ENCODE measurements around the gene CELSR1.

The CELSR1 gene

DNA sequence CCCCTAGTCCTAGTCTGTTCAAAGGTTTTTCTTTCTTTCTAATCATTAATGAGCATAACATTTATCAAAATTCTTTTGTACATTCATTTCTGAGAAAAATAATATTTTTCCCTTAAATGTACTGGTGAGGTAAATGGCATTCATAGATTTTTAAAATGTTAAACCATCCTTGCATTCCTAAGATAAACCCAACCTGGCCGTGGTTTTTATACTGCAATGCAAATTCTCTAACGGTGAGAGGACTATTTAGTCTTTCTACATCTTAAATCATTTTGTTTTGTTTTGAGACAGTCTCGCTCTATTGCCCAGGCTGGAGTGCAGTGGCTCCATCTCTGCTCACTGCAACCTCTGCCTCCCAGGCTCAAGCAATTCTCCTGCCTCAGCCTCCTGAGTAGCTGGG is 161.3 kb downstream of the CELSR1 start:
- DNase-seq (ENCODE audit: low spot score), result no peak

DNA sequence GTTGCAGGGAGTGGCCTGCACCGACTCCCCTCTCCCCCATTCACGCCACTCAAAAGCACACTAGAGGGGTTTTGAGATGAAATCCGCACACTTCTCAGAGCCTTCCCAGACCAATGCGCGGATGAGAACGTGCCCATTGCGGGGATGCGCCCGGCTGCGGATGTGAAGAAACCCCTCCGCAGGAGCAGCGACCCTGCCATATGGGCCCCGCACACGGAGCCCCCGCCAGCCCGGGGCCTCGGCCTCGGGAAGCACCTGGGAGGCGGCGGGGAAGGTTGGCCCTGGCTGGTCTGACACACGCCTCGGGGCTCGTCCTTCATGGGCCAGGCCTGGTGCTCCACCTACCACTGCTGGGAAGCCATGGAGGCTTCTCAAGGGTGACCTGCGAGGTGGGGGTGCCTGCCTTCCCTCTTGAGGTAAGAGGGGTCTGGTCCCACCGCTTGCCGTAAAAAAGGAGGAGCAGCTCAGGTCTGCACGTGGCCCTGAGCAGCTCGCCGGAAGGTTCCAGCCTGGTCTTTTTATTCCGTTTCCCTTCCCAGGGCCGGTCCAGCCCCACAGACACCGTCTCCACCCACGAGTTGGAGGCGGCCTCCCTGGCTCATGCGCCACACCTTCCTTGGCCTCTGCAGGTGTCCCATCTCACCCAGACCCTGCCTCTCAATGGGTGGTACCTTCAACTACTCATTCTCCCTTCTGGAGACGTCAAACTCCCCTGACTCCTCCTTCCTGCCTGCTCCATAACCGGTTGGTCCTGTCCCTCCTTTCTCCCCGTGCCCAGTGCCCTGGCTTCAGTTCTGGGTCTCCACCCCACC is 162.6 kb downstream of the CELSR1 start:
- no peak for DNase-seq (ENCODE audit: low spot score)

GRCh38 chr22:46373921-46374662 is 163.3 kb downstream of the CELSR1 start:
- no peak for DNase-seq (ENCODE audit: low spot score)

DNA sequence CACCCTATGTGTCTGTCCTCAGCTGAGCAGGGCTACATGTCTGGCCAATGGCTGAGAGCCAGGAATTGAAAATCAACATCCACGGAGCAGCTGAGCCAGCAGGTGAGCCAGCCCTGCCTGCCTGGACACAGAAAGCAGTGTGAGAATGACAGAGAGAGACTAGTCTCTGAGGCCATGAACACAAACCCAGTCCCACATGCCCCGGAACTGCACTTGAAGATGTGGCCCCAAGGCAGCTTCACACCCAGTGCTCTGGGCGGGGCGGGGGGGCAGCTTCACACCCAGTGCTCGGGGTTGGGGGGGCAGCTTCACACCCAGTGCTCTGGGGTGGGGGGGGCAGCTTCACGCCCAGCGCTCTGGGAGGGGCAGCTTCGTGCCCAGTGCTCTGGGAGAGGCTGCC is 164.3 kb downstream of the CELSR1 start:
- DNase-seq (ENCODE audit: low spot score), result no peak

- no peak for DNase-seq (ENCODE audit: low spot score)
These were observed 164.7 kb downstream of the CELSR1 start for GRCh38 chr22:46372686-46373085.

DNA sequence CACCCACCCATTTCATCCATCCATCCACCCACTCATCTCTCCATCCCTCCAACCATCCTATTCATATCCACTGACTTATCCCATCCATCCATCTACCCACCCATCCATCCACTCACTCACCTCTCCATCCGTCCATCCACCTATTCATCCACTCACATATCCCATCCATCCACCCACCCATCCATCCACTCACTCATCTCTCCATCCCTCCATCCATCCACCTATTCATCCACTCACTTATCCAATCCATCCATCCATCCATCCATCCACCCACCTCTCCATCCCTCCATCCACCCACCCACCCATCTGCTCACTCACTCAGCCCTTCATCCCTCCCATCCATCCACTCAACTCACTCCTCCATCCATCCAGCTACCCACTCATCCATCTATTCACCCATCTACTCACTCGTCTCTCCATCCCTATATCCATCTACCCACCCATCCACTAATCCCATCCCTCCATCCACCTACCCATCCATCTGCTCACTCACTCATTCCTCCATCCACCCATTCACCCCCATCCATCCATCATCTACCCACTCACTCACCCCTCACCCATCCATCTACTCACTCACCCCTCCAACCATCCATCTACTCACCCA is 165.7 kb downstream of the CELSR1 start:
- DNase-seq (ENCODE audit: low spot score), result no peak

- DNase-seq (ENCODE audit: low spot score), result peak; percentile 64
These were observed 166.7 kb downstream of the CELSR1 start for GRCh38 chr22:46370584-46371291.

- no peak for DNase-seq (ENCODE audit: low spot score)
These were observed 167.5 kb downstream of the CELSR1 start for GRCh38 chr22:46369716-46370583.

GRCh38 chr22:46368871-46369715 is 168.3 kb downstream of the CELSR1 start:
- DNase-seq (ENCODE audit: low spot score), result no peak

- DNase-seq (ENCODE audit: low spot score), result no peak
These were observed 169.0 kb downstream of the CELSR1 start for GRCh38 chr22:46368422-46368821.

GRCh38 chr22:46367707-46368191 is 169.7 kb downstream of the CELSR1 start:
- peak; percentile 98 for DNase-seq (ENCODE audit: low spot score)

GRCh38 chr22:46366801-46367706 is 170.4 kb downstream of the CELSR1 start:
- DNase-seq (ENCODE audit: low spot score), result no peak

DNA sequence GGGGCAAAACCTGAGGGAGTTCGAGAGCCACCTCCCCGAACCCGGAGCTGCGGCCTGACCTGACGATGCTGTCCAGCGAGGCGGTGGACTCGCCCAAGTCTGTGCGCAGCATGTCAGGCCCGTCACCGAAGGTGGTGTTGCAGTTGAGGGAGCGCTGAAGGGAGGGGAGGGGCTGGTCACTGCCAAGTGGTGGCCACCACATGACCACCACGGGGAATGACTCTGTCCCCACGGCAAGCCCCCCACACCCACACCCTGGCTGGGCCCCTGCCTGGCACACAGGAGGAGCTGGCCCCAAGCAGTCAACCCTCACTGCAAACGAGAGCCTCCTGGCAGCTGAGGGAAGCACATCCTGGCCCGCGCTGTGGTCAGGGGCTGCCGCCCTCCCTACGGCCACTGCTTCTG is 171.1 kb downstream of the CELSR1 start:
- DNase-seq (ENCODE audit: low spot score), result no peak

- no peak for DNase-seq (ENCODE audit: low spot score)
These were observed 172.2 kb downstream of the CELSR1 start for GRCh38 chr22:46365166-46365624.

DNA sequence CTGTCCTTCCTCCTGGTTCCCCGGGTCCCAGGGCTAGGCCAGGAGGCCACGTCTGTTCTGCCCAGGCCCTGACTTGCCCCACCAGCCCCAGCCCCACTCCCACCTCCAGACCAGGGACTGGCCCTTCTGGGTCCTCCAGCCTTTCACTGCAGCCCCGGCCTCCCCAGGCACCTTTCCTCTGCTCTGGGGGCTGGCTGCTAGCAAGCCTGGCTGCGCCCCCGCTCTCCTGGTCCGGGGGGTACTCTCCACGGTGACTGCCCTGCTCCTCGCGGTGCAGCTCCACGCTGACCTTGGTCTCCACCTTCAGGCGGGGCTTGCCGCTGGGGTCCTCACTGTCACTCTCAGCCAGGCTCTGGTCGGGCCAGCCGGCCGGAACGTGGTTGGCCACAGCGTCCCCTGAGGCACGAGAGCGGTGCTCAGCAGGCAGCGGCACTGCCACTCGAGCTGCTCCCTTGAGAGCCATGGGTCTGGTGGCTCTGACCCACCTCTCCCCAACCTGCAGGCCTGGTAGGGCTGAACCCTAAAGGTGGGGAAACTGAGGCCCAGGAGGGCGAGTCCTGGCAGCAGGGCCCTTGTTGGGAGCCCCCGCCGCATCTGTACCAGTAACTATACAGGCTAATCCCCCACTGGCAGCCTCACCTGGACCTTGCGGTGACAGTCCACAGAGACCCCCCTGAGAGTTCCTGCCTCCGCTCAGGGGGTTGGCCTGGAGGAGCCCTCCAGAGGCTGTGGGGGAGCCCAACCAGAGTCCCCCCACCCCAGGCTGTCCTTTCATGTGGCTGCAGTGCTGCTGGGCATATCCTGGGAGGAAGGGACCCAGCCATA is 172.9 kb downstream of the CELSR1 start:
- DNase-seq (ENCODE audit: low spot score), result no peak

GRCh38 chr22:46363611-46364321 is 173.7 kb downstream of the CELSR1 start:
- no peak for DNase-seq (ENCODE audit: low spot score)

- no peak for DNase-seq (ENCODE audit: low spot score)
These were observed 174.4 kb downstream of the CELSR1 start for GRCh38 chr22:46362934-46363515.

Measured in HuH-7 (cell line).